Fibroblast of mammary gland (primary cell): Measurements from ENCODE around the gene OMP.

ENCODE experiments used
- DNase-seq: peaks from one replicate; pipeline ENCODE4 v3.0.0-alpha.2; 2010; ENCODE audit warnings: low read depth
- H3K4me3 ChIP-seq: 2 replicates; pipeline ENCODE4 v1.5.1; 2011; ENCODE audit warnings: low read depth, mild to moderate bottlenecking, low read length, moderate library complexity; ENCODE audit not compliant: control insufficient read depth
- CTCF ChIP-seq: conservative IDR thresholded peaks from 2 replicates; pipeline ENCODE4 v1.5.1; 2011; ENCODE audit warnings: low read depth, low read length, inconsistent platforms; ENCODE audit not compliant: control insufficient read depth, insufficient read depth

The OMP gene

GRCh38 chr11:77069336-77069968 is 33.2 kb upstream of the OMP start:
- no peak for TF ChIP-seq CTCF
- no peak overlapping the region for H3K4me3 ChIP-seq
- DNase-seq: no peak

GRCh38 chr11:77069969-77070582 is 32.6 kb upstream of the OMP start:
- no peak for DNase-seq
- H3K4me3 ChIP-seq: no peak overlapping the region
- no peak for TF ChIP-seq CTCF

GRCh38 chr11:77071077-77071476 is 31.6 kb upstream of the OMP start:
- DNase-seq: no peak
- H3K4me3 ChIP-seq: no peak overlapping the region
- no peak for TF ChIP-seq CTCF

- no peak for TF ChIP-seq CTCF
- H3K4me3 ChIP-seq: no peak overlapping the region
- peak; percentile 49 for DNase-seq
Measured at GRCh38 chr11:77071671-77072605, 30.7 kb upstream of the OMP start.

- no peak for DNase-seq
Measured at GRCh38 chr11:77072851-77073327, 29.8 kb upstream of the OMP start.

More at GRCh38 chr11:77072851-77073327, 29.8 kb upstream of the OMP start:
- no peak for TF ChIP-seq CTCF
- H3K4me3 ChIP-seq: no peak overlapping the region
